ENCODE measurements around the gene KSR2. TPM values are rescaled to one million over a fixed set of nuclear protein-coding genes. Genes with fewer than 3 reads are reported as not detected.

KSR2 gene
- total RNA-seq, 2 donors from 2014 or later, result 0.66 to 1.0 TPM

DNA sequence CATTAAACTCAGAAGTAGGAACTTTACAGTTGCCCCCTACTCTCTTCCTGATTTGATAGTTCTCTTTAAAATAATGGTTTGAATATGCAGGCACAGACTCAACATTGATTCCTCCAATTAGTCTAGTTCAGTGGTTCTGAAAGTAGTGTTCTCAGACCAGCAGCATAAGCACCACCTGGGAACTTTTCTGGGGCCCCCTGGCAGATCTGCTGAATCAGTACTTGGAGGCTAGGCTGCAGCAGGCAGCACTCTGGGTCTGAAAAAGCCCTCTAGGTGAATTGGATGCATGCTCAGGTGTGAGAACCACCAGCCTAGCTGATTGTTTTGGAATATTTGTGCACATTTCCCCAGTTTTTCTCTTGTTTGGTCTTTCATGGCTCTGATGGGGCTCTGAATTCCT, 408.8 kb downstream of the KSR2 start:
- Histone ChIP-seq H3K36me3 (replicated peaks in 1 of 2; ENCODE audit: insufficient read depth in 1 of 2, low read depth in 2 of 2) (no peaks in the 10 kb centered on the region), H3K4me1 (no peaks in the 10 kb centered on the region), H3K27ac (no peak overlapping the region), H3K4me3 (no peak overlapping the region), H3K9me3 (no peaks in the 10 kb centered on the region), H3K27me3 (no peaks in the 10 kb centered on the region)
- DNase-seq (no peak), ATAC-seq (no peak)
- no peak for TF ChIP-seq POLR2A (IDR thresholded peaks at IDR 0.05)
- TF ChIP-seq, protein P1, sequence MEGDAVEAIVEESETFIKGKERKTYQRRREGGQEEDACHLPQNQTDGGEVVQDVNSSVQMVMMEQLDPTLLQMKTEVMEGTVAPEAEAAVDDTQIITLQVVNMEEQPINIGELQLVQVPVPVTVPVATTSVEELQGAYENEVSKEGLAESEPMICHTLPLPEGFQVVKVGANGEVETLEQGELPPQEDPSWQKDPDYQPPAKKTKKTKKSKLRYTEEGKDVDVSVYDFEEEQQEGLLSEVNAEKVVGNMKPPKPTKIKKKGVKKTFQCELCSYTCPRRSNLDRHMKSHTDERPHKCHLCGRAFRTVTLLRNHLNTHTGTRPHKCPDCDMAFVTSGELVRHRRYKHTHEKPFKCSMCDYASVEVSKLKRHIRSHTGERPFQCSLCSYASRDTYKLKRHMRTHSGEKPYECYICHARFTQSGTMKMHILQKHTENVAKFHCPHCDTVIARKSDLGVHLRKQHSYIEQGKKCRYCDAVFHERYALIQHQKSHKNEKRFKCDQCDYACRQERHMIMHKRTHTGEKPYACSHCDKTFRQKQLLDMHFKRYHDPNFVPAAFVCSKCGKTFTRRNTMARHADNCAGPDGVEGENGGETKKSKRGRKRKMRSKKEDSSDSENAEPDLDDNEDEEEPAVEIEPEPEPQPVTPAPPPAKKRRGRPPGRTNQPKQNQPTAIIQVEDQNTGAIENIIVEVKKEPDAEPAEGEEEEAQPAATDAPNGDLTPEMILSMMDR (IDR thresholded peaks at IDR 0.05), result no peak
- intact Hi-C loops (cut with DNase I), result no loop called here

DNA sequence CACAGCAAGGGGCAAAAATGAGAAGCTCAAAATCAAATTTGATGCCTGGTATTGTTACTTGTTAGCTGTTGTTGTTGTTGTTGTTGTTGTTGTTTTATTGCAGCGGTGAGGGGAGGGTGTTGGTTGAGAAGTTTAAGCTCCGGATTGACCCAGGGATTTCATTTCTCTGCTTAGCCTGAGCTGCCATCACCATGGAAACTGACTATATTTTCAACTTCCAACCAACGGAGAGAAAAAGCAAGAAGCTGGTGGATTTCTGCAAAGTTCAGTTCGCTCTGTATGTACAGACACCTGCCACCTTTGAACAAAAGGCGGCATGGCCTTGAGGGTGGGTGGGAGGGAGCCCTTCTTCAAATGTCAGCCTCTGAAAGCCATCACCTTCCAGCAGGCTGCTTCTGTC, 412.9 kb downstream of the KSR2 start:
- Histone ChIP-seq H3K27me3 (no peaks in the 10 kb centered on the region), H3K36me3 (replicated peaks in 1 of 2; ENCODE audit: insufficient read depth in 1 of 2, low read depth in 2 of 2) (no peaks in the 10 kb centered on the region), H3K4me3 (no peak overlapping the region), H3K9me3 (no peaks in the 10 kb centered on the region), H3K27ac (no peak overlapping the region), H3K4me1 (no peaks in the 10 kb centered on the region)
- intact Hi-C loops (cut with DNase I), result no loop called here
- ATAC-seq, result no peak
- WGBS, 2 donors, result 87 to 93% methylated on average over 4 to 5 of the region's 5 CpGs
- TF ChIP-seq, protein P1 (IDR thresholded peaks at IDR 0.05), result no peak
- no peak for TF ChIP-seq POLR2A (IDR thresholded peaks at IDR 0.05)
- no peak for DNase-seq

DNA sequence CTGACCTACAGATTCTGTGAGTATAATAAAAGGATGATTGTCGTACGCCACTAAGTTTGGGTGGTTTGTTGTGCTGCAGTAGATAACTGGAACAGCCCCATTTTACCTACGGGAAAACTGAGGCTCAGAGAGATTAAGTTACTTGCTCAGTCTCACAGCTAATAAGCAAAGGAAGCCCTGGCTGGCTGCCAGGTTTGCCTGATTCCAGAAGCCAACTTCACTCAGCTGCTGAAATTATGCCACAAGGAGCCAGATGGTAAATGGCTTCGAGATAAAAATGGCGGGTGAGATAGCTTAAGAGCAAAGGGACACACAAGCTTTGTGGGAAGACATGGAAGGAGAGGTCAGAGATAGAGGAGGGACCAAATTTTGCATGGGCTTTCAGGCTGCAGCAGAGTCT, 415.8 kb downstream of the KSR2 start:
- Histone ChIP-seq H3K27me3 (no peaks in the 10 kb centered on the region), H3K4me3 (no peak overlapping the region), H3K36me3 (replicated peaks in 1 of 2; ENCODE audit: insufficient read depth in 1 of 2, low read depth in 2 of 2) (no peaks in the 10 kb centered on the region), H3K27ac (no peak overlapping the region), H3K9me3 (no peaks in the 10 kb centered on the region), H3K4me1 (no peaks in the 10 kb centered on the region)
- DNase-seq (peak in 3 of 4 donors; percentile 22 to 54 (median 27)), ATAC-seq (no peak)
- TF ChIP-seq, protein P1 (IDR thresholded peaks at IDR 0.05), result no peak
- TF ChIP-seq POLR2A (IDR thresholded peaks at IDR 0.05), result no peak
- intact Hi-C loops (cut with DNase I), result no loop called here
- 64 to 69% methylated on average over 5 of the region's 5 CpGs for whole genome bisulfite sequencing, 2 donors

DNA sequence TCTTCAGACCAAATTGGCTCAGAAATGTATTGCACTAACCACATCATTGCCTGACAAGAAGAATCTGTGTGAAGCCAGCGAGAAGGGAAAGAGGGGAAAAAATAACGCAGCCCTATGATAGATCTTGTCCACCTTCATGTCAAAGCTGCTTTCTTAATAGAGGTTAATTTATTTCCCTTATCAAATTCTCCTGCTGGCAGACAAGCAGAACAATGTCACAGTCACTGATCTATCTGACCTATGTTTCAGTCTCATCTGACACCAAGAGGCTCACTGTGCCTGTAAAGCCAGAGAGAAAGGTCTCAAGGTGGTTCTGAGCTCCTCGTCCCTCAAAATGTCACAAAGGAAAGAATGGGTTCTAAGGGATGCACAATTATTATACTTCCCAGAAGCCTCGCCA, 417.1 kb downstream of the KSR2 start:
- ATAC-seq, result no peak
- no peak for DNase-seq
- Histone ChIP-seq H3K27me3 (no peaks in the 10 kb centered on the region), H3K4me1 (no peaks in the 10 kb centered on the region), H3K36me3 (replicated peaks in 1 of 2; ENCODE audit: insufficient read depth in 1 of 2, low read depth in 2 of 2) (no peaks in the 10 kb centered on the region), H3K9me3 (no peaks in the 10 kb centered on the region), H3K4me3 (no peak overlapping the region), H3K27ac (no peak overlapping the region)
- 69 to 72% methylated on average over 4 of the region's 4 CpGs for WGBS, 2 donors
- intact Hi-C loops (cut with DNase I), result no loop called here
- TF ChIP-seq, protein P1 (IDR thresholded peaks at IDR 0.05), result no peak
- no peak for TF ChIP-seq POLR2A (IDR thresholded peaks at IDR 0.05)

DNA sequence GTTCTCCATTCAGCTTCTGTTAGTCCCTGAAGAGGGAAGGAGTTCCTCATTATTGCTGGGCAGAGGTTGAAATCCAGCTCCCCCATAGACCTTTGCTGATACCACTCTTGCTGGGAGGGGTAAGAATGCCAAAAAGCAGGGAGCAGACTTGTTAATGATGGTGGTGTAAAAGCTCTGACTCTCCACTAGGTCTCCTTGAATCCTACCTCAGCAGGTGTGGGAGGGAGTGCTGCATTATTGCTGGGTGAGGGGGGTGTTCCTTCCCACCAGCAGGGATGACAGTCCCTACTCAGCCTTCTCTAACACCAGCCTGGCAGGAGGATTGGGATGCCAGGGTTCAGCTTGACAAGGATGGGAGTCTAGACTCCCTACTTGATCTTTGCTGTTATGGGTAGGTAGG, 421.6 kb downstream of the KSR2 start:
- TF ChIP-seq POLR2A (IDR thresholded peaks at IDR 0.05), result no peak
- TF ChIP-seq, protein P1 (IDR thresholded peaks at IDR 0.05), result no peak
- Histone ChIP-seq H3K36me3 (replicated peaks in 1 of 2; ENCODE audit: insufficient read depth in 1 of 2, low read depth in 2 of 2) (no peaks in the 10 kb centered on the region), H3K27ac (no peak overlapping the region), H3K27me3 (no peaks in the 10 kb centered on the region), H3K4me1 (no peaks in the 10 kb centered on the region), H3K4me3 (no peak overlapping the region), H3K9me3 (no peaks in the 10 kb centered on the region)
- ATAC-seq (no peak), DNase-seq (no peak)
- intact Hi-C loops (cut with DNase I), result no loop called here
